ENCODE measurements around the gene DCTN2. TPM values are rescaled to one million over a fixed set of nuclear protein-coding genes. Genes with fewer than 3 reads are reported as not detected.

DCTN2 gene
- total and polyA plus RNA-seq, 2 experiments from 2014 or later = 144 to 202 TPM

GRCh38 chr12:57541717-57542116, 5.3 kb downstream of the DCTN2 start:
- H3K79me2 ChIP-seq (ENCODE audit: insufficient read depth) = peaks cover 90% of the 10 kb centered on the region
- peaks cover 21% of the 10 kb centered on the region for H3K4me1 ChIP-seq (ENCODE audit: insufficient read depth)

GRCh38 chr12:57541001-57541400, 6.0 kb downstream of the DCTN2 start:
- Histone ChIP-seq H3K4me1 (ENCODE audit: insufficient read depth) (peaks cover 19% of the 10 kb centered on the region), H3K9me3 (ENCODE audit: low read depth) (no peaks in the 10 kb centered on the region), H2AFZ (no peak overlapping the region), H3K4me3 (no peak overlapping the region), H3K27me3 (replicated peaks; ENCODE audit: insufficient read depth) (no peaks in the 10 kb centered on the region), H4K20me1 (ENCODE audit: insufficient read depth) (no peaks in the 10 kb centered on the region), H3F3A (ENCODE audit: insufficient read depth) (no peaks in the 10 kb centered on the region; the same call in 1 of the 2 replicates), H3K9ac (no peak overlapping the region), H3K79me2 (ENCODE audit: insufficient read depth) (peaks cover 83% of the 10 kb centered on the region), H3K9me2 (ENCODE audit: insufficient read depth) (no peaks in the 10 kb centered on the region), H3K36me3 (ENCODE audit: low read depth) (peaks cover 32% of the 10 kb centered on the region), H3K4me2 (ENCODE audit: unreplicated experiment) (no peak overlapping the region), H3K27ac (no peak overlapping the region)
- no peak for TF ChIP-seq EZH2phosphoT487 (IDR thresholded peaks at IDR 0.05; ENCODE audit: insufficient read depth, low read depth)
- no peak for TF ChIP-seq EZH2 (IDR thresholded peaks at IDR 0.05; ENCODE audit: insufficient read depth, poor library complexity, severe bottlenecking)
- in situ Hi-C loops (cut with MboI) = no loop called here
- no peak for DNase-seq
- 46 to 56% methylated on average over 2 of the region's 2 CpGs for WGBS, 2 experiments (ENCODE audit: low coverage in 1 of 2, low lambda C conversion rate in 2 of 2, missing lambda C conversion rate in 2 of 2)

More at GRCh38 chr12:57541717-57542116, 5.3 kb downstream of the DCTN2 start:
- Histone ChIP-seq H3K36me3 (ENCODE audit: low read depth) (peaks cover 32% of the 10 kb centered on the region), H4K20me1 (ENCODE audit: insufficient read depth) (no peaks in the 10 kb centered on the region), H3K9me2 (ENCODE audit: insufficient read depth) (no peaks in the 10 kb centered on the region), H3K27me3 (replicated peaks; ENCODE audit: insufficient read depth) (no peaks in the 10 kb centered on the region), H3K9me3 (ENCODE audit: low read depth) (no peaks in the 10 kb centered on the region), H3K9ac (no peak overlapping the region), H3K27ac (no peak overlapping the region), H3K4me3 (no peak overlapping the region), H2AFZ (no peak overlapping the region), H3K4me2 (ENCODE audit: unreplicated experiment) (no peak overlapping the region), H3F3A (ENCODE audit: insufficient read depth) (no peaks in the 10 kb centered on the region)
- 98 to 100% methylated on average over 2 of the region's 2 CpGs for WGBS, 2 experiments (ENCODE audit: low coverage in 1 of 2, low lambda C conversion rate in 2 of 2, missing lambda C conversion rate in 2 of 2)
- in situ Hi-C loops (cut with MboI) = no loop called here
- no peak for DNase-seq
- TF ChIP-seq EZH2 (IDR thresholded peaks at IDR 0.05; ENCODE audit: insufficient read depth, poor library complexity, severe bottlenecking) (no peak), EZH2phosphoT487 (IDR thresholded peaks at IDR 0.05; ENCODE audit: insufficient read depth, low read depth) (no peak)

- Histone ChIP-seq H3K79me2 (ENCODE audit: insufficient read depth) (peaks cover 66% of the 10 kb centered on the region), H3K36me3 (ENCODE audit: low read depth) (peaks cover 38% of the 10 kb centered on the region), H2AFZ (no peak overlapping the region), H3K9ac (no peak overlapping the region), H3K9me3 (ENCODE audit: low read depth) (no peaks in the 10 kb centered on the region), H3K27ac (no peak overlapping the region), H3F3A (ENCODE audit: insufficient read depth) (no peaks in the 10 kb centered on the region; the same call in 1 of the 2 replicates), H3K9me2 (ENCODE audit: insufficient read depth) (no peaks in the 10 kb centered on the region), H3K4me2 (ENCODE audit: unreplicated experiment) (no peak overlapping the region), H4K20me1 (ENCODE audit: insufficient read depth) (no peaks in the 10 kb centered on the region), H3K27me3 (replicated peaks; ENCODE audit: insufficient read depth) (no peaks in the 10 kb centered on the region), H3K4me3 (no peak overlapping the region), H3K4me1 (ENCODE audit: insufficient read depth) (peaks cover 8% of the 10 kb centered on the region; the same call in 1 of the 2 replicates)
- in situ Hi-C loops (cut with MboI) = no loop called here
- TF ChIP-seq EZH2phosphoT487 (IDR thresholded peaks at IDR 0.05; ENCODE audit: insufficient read depth, low read depth) = no peak
- TF ChIP-seq EZH2 (IDR thresholded peaks at IDR 0.05; ENCODE audit: insufficient read depth, poor library complexity, severe bottlenecking) = no peak
- 75 to 79% methylated on average over 5 of the region's 5 CpGs for WGBS, 2 experiments (ENCODE audit: low coverage in 1 of 2, low lambda C conversion rate in 2 of 2, missing lambda C conversion rate in 2 of 2)
- DNase-seq = no peak
These were observed 7.7 kb downstream of the DCTN2 start for GRCh38 chr12:57539134-57539768.

- H3K36me3 ChIP-seq (ENCODE audit: low read depth) = peaks cover 55% of the 10 kb centered on the region
- in situ Hi-C loops (cut with MboI) = no loop called here
- WGBS, 2 experiments (ENCODE audit: low coverage in 1 of 2, low lambda C conversion rate in 2 of 2, missing lambda C conversion rate in 2 of 2) = 89 to 100% methylated on average over 1 of the region's 1 CpG
These were observed 10.4 kb downstream of the DCTN2 start for GRCh38 chr12:57536597-57536942.

More at GRCh38 chr12:57536597-57536942, 10.4 kb downstream of the DCTN2 start:
- no peaks in the 10 kb centered on the region for H3K9me2 ChIP-seq (ENCODE audit: insufficient read depth)
- DNase-seq = no peak
- H3K9me3 ChIP-seq (ENCODE audit: low read depth) = no peaks in the 10 kb centered on the region
- no peaks in the 10 kb centered on the region for H4K20me1 ChIP-seq (ENCODE audit: insufficient read depth)
- H2AFZ ChIP-seq = no peak overlapping the region
- TF ChIP-seq EZH2phosphoT487 (IDR thresholded peaks at IDR 0.05; ENCODE audit: insufficient read depth, low read depth) (no peak), EZH2 (IDR thresholded peaks at IDR 0.05; ENCODE audit: insufficient read depth, poor library complexity, severe bottlenecking) (no peak)
- H3K4me1 ChIP-seq (ENCODE audit: insufficient read depth) = no peaks in the 10 kb centered on the region
- peaks cover 9% of the 10 kb centered on the region for H3F3A ChIP-seq (ENCODE audit: insufficient read depth)
- no peak overlapping the region for H3K9ac ChIP-seq
- no peak overlapping the region for H3K4me2 ChIP-seq (ENCODE audit: unreplicated experiment)
- H3K79me2 ChIP-seq (ENCODE audit: insufficient read depth) = peaks cover 40% of the 10 kb centered on the region
- H3K27me3 ChIP-seq (replicated peaks; ENCODE audit: insufficient read depth) = no peaks in the 10 kb centered on the region
- no peak overlapping the region for H3K4me3 ChIP-seq
- no peak overlapping the region for H3K27ac ChIP-seq
